GM21515 (cell line): ENCODE results near the gene FCN2.

ENCODE experiments used
- ATAC-seq: cut with Tn5 transposase; IDR thresholded peaks from one replicate; pipeline ENCODE4 v1.9.1; 2021; ENCODE audit not compliant: unreplicated experiment

The FCN2 gene

GRCh38 chr9:134868751-134869553 lies 11.7 kb upstream of the FCN2 start:
- ATAC-seq, result no peak

GRCh38 chr9:134869554-134870300 lies 10.9 kb upstream of the FCN2 start:
- ATAC-seq, result no peak

- ATAC-seq, result no peak
These were observed 10.3 kb upstream of the FCN2 start for GRCh38 chr9:134870301-134870694.

GRCh38 chr9:134870746-134871662 lies 9.6 kb upstream of the FCN2 start:
- no peak for ATAC-seq

- ATAC-seq, result no peak
These were observed 8.8 kb upstream of the FCN2 start for GRCh38 chr9:134871697-134872340.

GRCh38 chr9:134872482-134873231 lies 8.0 kb upstream of the FCN2 start:
- no peak for ATAC-seq

GRCh38 chr9:134875371-134875770 lies 5.2 kb upstream of the FCN2 start:
- ATAC-seq, result no peak

- no peak for ATAC-seq
These were observed 3.1 kb upstream of the FCN2 start for GRCh38 chr9:134877541-134877940.

- ATAC-seq, result no peak
These were observed 736 bp upstream of the FCN2 start for GRCh38 chr9:134879664-134880483.

- ATAC-seq, result no peak
These were observed 682 bp downstream of the FCN2 start for GRCh38 chr9:134881313-134881670.

- no peak for ATAC-seq
These were observed 1.7 kb downstream of the FCN2 start for GRCh38 chr9:134882204-134882785.

GRCh38 chr9:134883040-134883782 lies 2.6 kb downstream of the FCN2 start:
- ATAC-seq, result no peak

- no peak for ATAC-seq
These were observed 3.9 kb downstream of the FCN2 start for GRCh38 chr9:134884492-134884891.

- ATAC-seq, result no peak
These were observed 4.5 kb downstream of the FCN2 start for GRCh38 chr9:134885001-134885678.

GRCh38 chr9:134885679-134886412 lies 5.2 kb downstream of the FCN2 start:
- no peak for ATAC-seq

GRCh38 chr9:134886413-134886913 lies 5.9 kb downstream of the FCN2 start:
- no peak for ATAC-seq

GRCh38 chr9:134887219-134887618 lies 6.6 kb downstream of the FCN2 start:
- no peak for ATAC-seq
